Mucosa of descending colon (tissue), 3 donors: ENCODE measurements around the gene PRPF40A. TPM values are rescaled to one million over a fixed set of nuclear protein-coding genes. Genes with fewer than 3 reads are reported as not detected.

Experiments used
- ATAC-seq: fragments of 200-7000 bp; cut with Tn5 transposase; one replicate; pipeline ENCODE4 v1.9.1; 2020; ENCODE audit warnings: mild to moderate bottlenecking, moderate library complexity
- DNase-seq, 3 donors: peaks; one replicate each; pipeline ENCODE4 v3.0.0-alpha.2; 2020
- H3K36me3 ChIP-seq: fragments of 200-600 bp; one replicate; pipeline ENCODE4 v1.8.0; 2021; ENCODE audit warnings: low read depth, mild to moderate bottlenecking
- H3K4me1 ChIP-seq: fragments of 200-600 bp; one replicate; pipeline ENCODE4 v1.8.0; 2021; ENCODE audit warnings: low read depth, mild to moderate bottlenecking
- H3K4me3 ChIP-seq: fragments of 200-600 bp; one replicate; pipeline ENCODE4 v1.8.0; 2021; ENCODE audit warnings: mild to moderate bottlenecking
- H3K9me3 ChIP-seq: fragments of 200-600 bp; one replicate; pipeline ENCODE4 v1.8.0; 2021; ENCODE audit warnings: mild to moderate bottlenecking
- CTCF ChIP-seq: fragments of 200-600 bp; IDR thresholded peaks from one replicate; pipeline ENCODE4 v1.8.0; 2022; ENCODE audit warnings: antibody characterized with exemption, mild to moderate bottlenecking
- intact Hi-C, 2 donors: fragments of 100-400 bp; cut with DNase I in 1 of 2; cut with micrococcal nuclease in 1 of 2; formaldehyde crosslinking; loops; one replicate each; pipeline versions ENCODE4 v1.11.0 to v1.11.1; 2022; cut with DNase I, micrococcal nuclease
- total RNA-seq, 3 donors: library from RNA; stranded (reverse); fragmentation: NEBNext Ultra II Directional in 2 of 3; extraction: Animal tissue kit (Norgen Biotek cat#: 25700) in 2 of 3; gene quantifications; one replicate each; pipeline versions ENCODE4 v1.2.1 to v1.2.4, GENCODE V29; 2021 to 2023
- donor health status: DM: no; HTN: no; CAD: no; lungs with moderate emphysema.
- donor health status: DM: no; HTN: no; CAD: no.
- donor health status: DM: no; HTN: yes; CAD: no.

PRPF40A gene
- total RNA-seq, 3 donors from 2014 or later: 66.6 to 87.4 (median 72.3) TPM

GRCh38 chr2:152718909-152719645 lies 1.8 kb upstream of the PRPF40A start:
- peak; percentile 60 for ATAC-seq
- H3K9me3 ChIP-seq: no peaks in the 10 kb centered on the region
- peak; percentile 77 to 81 (median 79) for DNase-seq
- peaks cover 25% of the 10 kb centered on the region for H3K4me1 ChIP-seq
- no peak for TF ChIP-seq CTCF
- no peaks in the 10 kb centered on the region for H3K36me3 ChIP-seq
- peak overlapping the region; percentile 82 for H3K4me3 ChIP-seq
- intact Hi-C loops: no loop called here

- no peak for TF ChIP-seq CTCF
- H3K4me3 ChIP-seq: peak within 1 kb of the TSS; percentile 82
- no peaks in the 10 kb centered on the region for H3K36me3 ChIP-seq
- H3K9me3 ChIP-seq: no peaks in the 10 kb centered on the region
- DNase-seq (peak; percentile 94 to 97 (median 96)), ATAC-seq (peak; percentile 85)
- intact Hi-C loops: no loop called here
- peaks cover 25% of the 10 kb centered on the region for H3K4me1 ChIP-seq
Observed at GRCh38 chr2:152718076-152718908, 1.0 kb upstream of the PRPF40A start, which contains the start of gene ARL6IP6. ARL6IP6 (plus strand) TSS chr2:152718620; CDS start chr2:152718625, 5 bp downstream.

DNA sequence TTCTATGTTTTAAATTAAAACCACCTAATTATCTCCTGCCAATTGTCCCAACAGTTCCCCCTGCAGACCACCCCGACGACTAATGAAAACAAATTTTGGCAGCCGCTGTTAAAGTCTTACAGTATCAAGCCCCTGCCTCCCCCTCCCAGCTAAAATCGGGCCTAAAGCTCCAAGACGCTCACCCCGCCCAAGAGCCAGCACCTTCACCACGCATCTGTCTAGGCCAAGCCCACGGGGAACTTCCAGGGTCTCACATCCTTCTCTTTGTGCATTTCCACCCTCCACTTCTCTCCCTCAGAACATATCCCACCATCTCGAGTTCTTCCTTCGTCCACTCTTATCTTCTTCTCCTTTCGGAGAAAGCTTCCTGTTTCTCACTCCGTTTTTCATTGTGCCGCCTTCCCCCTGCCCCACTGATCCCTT lies 445 bp downstream of the PRPF40A start:
- Histone ChIP-seq H3K4me3 (peak overlapping the region; percentile 82), H3K9me3 (no peaks in the 10 kb centered on the region), H3K36me3 (no peaks in the 10 kb centered on the region), H3K4me1 (peaks cover 25% of the 10 kb centered on the region)
- DNase-seq: peak; percentile 39 to 57 (median 39)
- no peak for TF ChIP-seq CTCF
- intact Hi-C loops: no loop called here
- no peak for ATAC-seq

DNA sequence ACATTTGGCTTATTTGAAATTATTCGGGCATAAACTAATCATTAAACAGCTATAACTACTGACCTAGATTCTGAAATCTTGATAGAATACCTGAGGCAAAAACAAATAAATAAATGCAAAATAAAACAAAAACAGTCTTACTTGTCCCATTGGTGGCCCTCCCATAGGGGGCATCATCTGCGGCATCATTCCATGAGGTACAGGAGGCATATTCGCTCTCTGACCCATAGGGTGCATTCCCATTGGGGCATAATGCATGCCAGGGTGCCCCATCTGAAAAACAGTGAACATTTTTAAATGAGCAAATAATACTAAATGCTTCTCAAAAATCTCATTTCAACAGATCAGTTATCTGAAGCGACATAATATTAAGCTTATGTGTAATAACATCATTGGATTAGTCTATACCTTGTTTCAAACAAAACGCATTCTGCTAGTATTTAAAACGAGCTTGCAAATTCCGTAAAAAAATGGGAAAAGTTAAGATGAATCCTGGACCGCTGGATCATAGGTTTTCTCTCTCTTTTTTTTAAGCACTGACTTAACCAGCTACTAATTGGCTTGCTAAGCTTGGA lies 1.3 kb downstream of the PRPF40A start:
- H3K9me3 ChIP-seq: no peaks in the 10 kb centered on the region
- ATAC-seq: no peak

More for the DNA sequence above, 1.3 kb downstream of the PRPF40A start:
- Histone ChIP-seq H3K36me3 (no peaks in the 10 kb centered on the region), H3K4me1 (peaks cover 25% of the 10 kb centered on the region), H3K4me3 (peak overlapping the region; percentile 82)
- peak in 1 of 3 donors; percentile 8 for DNase-seq
- intact Hi-C loops: no loop called here
- TF ChIP-seq CTCF: no peak
